Measurements from ENCODE around the gene SOX18.

DNA sequence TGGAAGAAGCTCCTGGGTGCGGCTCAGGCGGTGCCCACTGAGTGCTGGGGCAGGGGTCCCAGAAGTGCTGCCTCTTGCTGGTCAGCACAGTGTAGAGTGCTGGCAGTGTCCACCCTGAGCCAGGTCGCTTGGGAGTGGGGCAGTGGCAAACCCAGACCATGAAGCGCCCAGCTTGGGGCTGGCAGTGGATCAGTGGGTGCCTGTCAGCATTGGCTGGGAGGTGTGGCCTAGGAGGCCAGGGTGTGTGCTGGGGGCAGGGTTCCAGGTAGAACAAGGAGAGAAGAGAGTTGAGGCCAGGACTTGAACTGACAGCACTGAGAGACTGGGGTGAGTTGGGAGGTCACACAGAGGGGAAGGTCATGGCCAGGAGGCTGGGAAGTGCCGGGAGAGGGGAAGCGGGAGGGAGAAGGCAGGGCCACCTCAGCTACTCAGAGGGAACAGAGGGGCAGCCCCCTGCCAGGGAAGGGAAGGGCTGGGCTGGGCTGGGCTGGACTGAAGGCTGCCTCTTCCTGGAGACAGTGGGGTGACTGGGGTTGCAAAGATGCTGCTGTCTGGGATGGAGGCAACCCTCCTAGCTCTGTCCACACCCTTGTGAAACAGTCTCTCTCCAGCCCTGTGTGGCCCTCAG lies 17.7 kb upstream of the SOX18 start:
- TF ChIP-seq, protein P1, sequence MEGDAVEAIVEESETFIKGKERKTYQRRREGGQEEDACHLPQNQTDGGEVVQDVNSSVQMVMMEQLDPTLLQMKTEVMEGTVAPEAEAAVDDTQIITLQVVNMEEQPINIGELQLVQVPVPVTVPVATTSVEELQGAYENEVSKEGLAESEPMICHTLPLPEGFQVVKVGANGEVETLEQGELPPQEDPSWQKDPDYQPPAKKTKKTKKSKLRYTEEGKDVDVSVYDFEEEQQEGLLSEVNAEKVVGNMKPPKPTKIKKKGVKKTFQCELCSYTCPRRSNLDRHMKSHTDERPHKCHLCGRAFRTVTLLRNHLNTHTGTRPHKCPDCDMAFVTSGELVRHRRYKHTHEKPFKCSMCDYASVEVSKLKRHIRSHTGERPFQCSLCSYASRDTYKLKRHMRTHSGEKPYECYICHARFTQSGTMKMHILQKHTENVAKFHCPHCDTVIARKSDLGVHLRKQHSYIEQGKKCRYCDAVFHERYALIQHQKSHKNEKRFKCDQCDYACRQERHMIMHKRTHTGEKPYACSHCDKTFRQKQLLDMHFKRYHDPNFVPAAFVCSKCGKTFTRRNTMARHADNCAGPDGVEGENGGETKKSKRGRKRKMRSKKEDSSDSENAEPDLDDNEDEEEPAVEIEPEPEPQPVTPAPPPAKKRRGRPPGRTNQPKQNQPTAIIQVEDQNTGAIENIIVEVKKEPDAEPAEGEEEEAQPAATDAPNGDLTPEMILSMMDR (IDR thresholded peaks at IDR 0.05), result no peak
- no peak for TF ChIP-seq POLR2A (IDR thresholded peaks at IDR 0.05; ENCODE audit: low read depth)
- TF ChIP-seq POLR2AphosphoS5 (IDR thresholded peaks at IDR 0.05), result no peak
